ENCODE results near the gene FKBP1C.

FKBP1C gene

DNA sequence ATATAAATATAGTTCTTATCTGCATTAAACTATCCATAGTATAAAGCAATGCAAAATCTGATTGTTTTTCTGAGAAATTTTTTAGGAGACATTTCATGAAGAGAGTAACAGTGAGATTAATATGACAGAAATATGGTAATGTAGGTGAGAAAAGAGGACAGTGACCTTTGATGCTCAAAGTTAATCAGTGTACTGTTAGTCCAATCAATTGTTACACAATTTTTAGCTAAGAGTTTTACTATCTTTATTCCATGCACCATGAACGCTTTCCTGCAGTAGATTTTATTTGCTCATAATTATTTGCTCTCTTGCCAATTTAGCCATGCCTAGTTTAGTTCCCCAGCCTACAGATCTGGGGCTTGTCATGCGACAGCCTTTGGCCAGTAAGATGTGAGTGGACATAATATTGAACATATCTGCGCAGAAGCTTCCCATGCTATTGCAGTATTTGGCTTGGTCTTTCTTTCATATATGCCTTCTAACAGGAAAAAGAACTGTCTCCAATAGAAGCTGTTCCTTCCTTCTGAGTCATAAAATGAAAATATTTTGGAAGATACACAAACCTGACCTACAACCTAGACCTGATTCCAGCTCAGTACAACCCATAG, 38.7 kb downstream of the FKBP1C start:
- no peak for DNase-seq (ENCODE audit: low read depth in 1 of 2, low spot score in 1 of 2)
- TF ChIP-seq POLR2AphosphoS5 (IDR thresholded peaks at IDR 0.05; ENCODE audit: low read depth) (no peak), GABPA (IDR thresholded peaks at IDR 0.05; ENCODE audit: low read depth) (no peak), SPI1 (IDR thresholded peaks at IDR 0.05; ENCODE audit: borderline replicate concordance, low read depth) (no peak)
- TF ChIP-seq, protein P1, sequence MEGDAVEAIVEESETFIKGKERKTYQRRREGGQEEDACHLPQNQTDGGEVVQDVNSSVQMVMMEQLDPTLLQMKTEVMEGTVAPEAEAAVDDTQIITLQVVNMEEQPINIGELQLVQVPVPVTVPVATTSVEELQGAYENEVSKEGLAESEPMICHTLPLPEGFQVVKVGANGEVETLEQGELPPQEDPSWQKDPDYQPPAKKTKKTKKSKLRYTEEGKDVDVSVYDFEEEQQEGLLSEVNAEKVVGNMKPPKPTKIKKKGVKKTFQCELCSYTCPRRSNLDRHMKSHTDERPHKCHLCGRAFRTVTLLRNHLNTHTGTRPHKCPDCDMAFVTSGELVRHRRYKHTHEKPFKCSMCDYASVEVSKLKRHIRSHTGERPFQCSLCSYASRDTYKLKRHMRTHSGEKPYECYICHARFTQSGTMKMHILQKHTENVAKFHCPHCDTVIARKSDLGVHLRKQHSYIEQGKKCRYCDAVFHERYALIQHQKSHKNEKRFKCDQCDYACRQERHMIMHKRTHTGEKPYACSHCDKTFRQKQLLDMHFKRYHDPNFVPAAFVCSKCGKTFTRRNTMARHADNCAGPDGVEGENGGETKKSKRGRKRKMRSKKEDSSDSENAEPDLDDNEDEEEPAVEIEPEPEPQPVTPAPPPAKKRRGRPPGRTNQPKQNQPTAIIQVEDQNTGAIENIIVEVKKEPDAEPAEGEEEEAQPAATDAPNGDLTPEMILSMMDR (IDR thresholded peaks at IDR 0.05; ENCODE audit: insufficient read depth, low read length): no peak
- TF ChIP-seq, protein P2, sequence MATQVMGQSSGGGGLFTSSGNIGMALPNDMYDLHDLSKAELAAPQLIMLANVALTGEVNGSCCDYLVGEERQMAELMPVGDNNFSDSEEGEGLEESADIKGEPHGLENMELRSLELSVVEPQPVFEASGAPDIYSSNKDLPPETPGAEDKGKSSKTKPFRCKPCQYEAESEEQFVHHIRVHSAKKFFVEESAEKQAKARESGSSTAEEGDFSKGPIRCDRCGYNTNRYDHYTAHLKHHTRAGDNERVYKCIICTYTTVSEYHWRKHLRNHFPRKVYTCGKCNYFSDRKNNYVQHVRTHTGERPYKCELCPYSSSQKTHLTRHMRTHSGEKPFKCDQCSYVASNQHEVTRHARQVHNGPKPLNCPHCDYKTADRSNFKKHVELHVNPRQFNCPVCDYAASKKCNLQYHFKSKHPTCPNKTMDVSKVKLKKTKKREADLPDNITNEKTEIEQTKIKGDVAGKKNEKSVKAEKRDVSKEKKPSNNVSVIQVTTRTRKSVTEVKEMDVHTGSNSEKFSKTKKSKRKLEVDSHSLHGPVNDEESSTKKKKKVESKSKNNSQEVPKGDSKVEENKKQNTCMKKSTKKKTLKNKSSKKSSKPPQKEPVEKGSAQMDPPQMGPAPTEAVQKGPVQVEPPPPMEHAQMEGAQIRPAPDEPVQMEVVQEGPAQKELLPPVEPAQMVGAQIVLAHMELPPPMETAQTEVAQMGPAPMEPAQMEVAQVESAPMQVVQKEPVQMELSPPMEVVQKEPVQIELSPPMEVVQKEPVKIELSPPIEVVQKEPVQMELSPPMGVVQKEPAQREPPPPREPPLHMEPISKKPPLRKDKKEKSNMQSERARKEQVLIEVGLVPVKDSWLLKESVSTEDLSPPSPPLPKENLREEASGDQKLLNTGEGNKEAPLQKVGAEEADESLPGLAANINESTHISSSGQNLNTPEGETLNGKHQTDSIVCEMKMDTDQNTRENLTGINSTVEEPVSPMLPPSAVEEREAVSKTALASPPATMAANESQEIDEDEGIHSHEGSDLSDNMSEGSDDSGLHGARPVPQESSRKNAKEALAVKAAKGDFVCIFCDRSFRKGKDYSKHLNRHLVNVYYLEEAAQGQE (IDR thresholded peaks at IDR 0.05; ENCODE audit: insufficient replicate concordance, low read depth): no peak
- H3K4me3 ChIP-seq (replicated peaks; ENCODE audit: insufficient read depth, low read length): no peak overlapping the region

GRCh38 chr6:63259153-63259552, 47.9 kb downstream of the FKBP1C start:
- no peak for DNase-seq (ENCODE audit: low read depth in 1 of 2, low spot score in 1 of 2)
- no peak for TF ChIP-seq POLR2AphosphoS5 (IDR thresholded peaks at IDR 0.05; ENCODE audit: low read depth)
- TF ChIP-seq, protein P2 (IDR thresholded peaks at IDR 0.05; ENCODE audit: insufficient replicate concordance, low read depth): no peak
- no peaks in the 10 kb centered on the region for H3K27me3 ChIP-seq (ENCODE audit: insufficient read depth, poor library complexity, severe bottlenecking)
- no peak overlapping the region for H3K27ac ChIP-seq (replicated peaks)
- no peak overlapping the region for H3K4me3 ChIP-seq (replicated peaks; ENCODE audit: insufficient read depth, low read length)

More for the DNA sequence above, 38.7 kb downstream of the FKBP1C start:
- Histone ChIP-seq H3K27me3 (ENCODE audit: insufficient read depth, poor library complexity, severe bottlenecking) (no peaks in the 10 kb centered on the region), H3K27ac (replicated peaks) (no peak overlapping the region)

DNA sequence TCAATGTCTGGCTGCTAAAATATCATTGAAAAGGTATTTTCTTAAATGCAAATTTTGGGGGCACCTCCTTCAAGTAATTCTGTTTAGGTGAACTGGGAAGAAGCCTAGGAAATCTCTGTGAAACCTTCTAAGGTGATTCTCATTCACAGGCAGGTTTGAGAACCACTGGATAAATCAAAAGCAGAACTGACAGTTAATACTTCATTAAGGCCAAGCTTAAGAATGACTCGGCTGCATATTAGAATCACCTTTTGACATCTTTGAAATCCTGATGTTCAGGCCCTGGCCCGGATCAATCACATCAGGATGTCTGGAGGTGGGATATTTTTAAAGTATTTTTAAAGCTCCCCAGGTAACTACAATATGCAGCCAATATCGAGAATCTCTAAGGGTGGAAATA, 50.6 kb downstream of the FKBP1C start:
- Histone ChIP-seq H3K27ac (replicated peaks) (no peak overlapping the region), H3K27me3 (ENCODE audit: insufficient read depth, poor library complexity, severe bottlenecking) (no peaks in the 10 kb centered on the region), H3K4me3 (replicated peaks; ENCODE audit: insufficient read depth, low read length) (no peak overlapping the region)
- DNase-seq (ENCODE audit: low read depth in 1 of 2, low spot score in 1 of 2): no peak
- TF ChIP-seq, protein P1 (IDR thresholded peaks at IDR 0.05; ENCODE audit: insufficient read depth, low read length): no peak
- TF ChIP-seq GABPA (IDR thresholded peaks at IDR 0.05; ENCODE audit: low read depth): no peak
- TF ChIP-seq POLR2AphosphoS5 (IDR thresholded peaks at IDR 0.05; ENCODE audit: low read depth): no peak
- TF ChIP-seq, protein P2 (IDR thresholded peaks at IDR 0.05; ENCODE audit: insufficient replicate concordance, low read depth): no peak
- no peak for TF ChIP-seq SPI1 (IDR thresholded peaks at IDR 0.05; ENCODE audit: borderline replicate concordance, low read depth)
